SK-N-SH (cell line): Measurements from ENCODE around the gene RARB. TPM values are rescaled to one million over a fixed set of nuclear protein-coding genes. Genes with fewer than 3 reads are reported as not detected.

ENCODE experiments used
- CTCF ChIA-PET: fragments of 300-600, 350-600 bp; formaldehyde crosslinking; extraction: SDS; loops from one replicate; lab custom pipeline; 2021; lab: Yijun Ruan, JAX
- POLR2A ChIA-PET: fragments of 350-600 bp; sonication (Branson Sonifier 250); formaldehyde crosslinking; extraction: SDS; loops from one replicate; lab custom pipeline; 2020; ENCODE audit warnings: antibody characterized with exemption, inconsistent platforms; lab: Yijun Ruan, JAX
- DNase-seq: peaks from one replicate; pipeline ENCODE4 v3.0.0; 2012
- H2AFZ ChIP-seq: fragments of 200-600 bp; sonication (generic); 2 replicates; pipeline ENCODE4 v1.8.1; 2016; ENCODE audit warnings: antibody characterized with exemption, mild to moderate bottlenecking, low read depth
- H3F3A ChIP-seq: fragments of 200-600 bp; sonication (generic); replicated peaks from 2 replicates; pipeline ENCODE3; 2016; ENCODE audit warnings: antibody characterized with exemption, mild to moderate bottlenecking; ENCODE audit not compliant: insufficient read depth
- H3K27ac ChIP-seq, 2 experiments: fragments of 200-500 bp in 1 of 2; fragments of 200-600 bp in 1 of 2; sonication (Bioruptor generic) in 1 of 2; sonication (generic), shearing (Covaris generic) in 1 of 2; 2 replicates each; pipeline versions ENCODE4 v1.5.1 to v1.6.1; 2014 to 2016; ENCODE audit warnings: low read depth in 2 of 2, inconsistent platforms in 1 of 2, low read length in 1 of 2, mild to moderate bottlenecking in 1 of 2, mixed read lengths in 1 of 2
- H3K27me3 ChIP-seq: fragments of 200-600 bp; sonication (generic), shearing (Covaris generic); 2 replicates; pipeline ENCODE4 v1.6.1; 2016; ENCODE audit warnings: mixed run types; ENCODE audit not compliant: insufficient read depth
- H3K36me3 ChIP-seq, 2 experiments: fragments of 200-500 bp in 1 of 2; fragments of 200-600 bp in 1 of 2; sonication (Bioruptor generic) in 1 of 2; sonication (generic) in 1 of 2; replicated peaks in 1 of 2; 2 replicates each; pipeline versions ENCODE3 to v1.5.1; 2014 to 2016; ENCODE audit warnings: low read length in 1 of 2, mild to moderate bottlenecking in 1 of 2; ENCODE audit not compliant: insufficient read depth in 2 of 2, control insufficient read depth in 1 of 2
- H3K4me1 ChIP-seq, 2 experiments: fragments of 200-500 bp in 1 of 2; fragments of 200-600 bp in 1 of 2; sonication (Bioruptor generic) in 1 of 2; sonication (generic), shearing (Covaris generic) in 1 of 2; 2 replicates each; pipeline versions ENCODE4 v1.5.1 to v1.6.1; 2014 to 2016; ENCODE audit warnings: low read depth in 1 of 2, low read length in 1 of 2, mixed run types in 1 of 2; ENCODE audit not compliant: insufficient read depth in 2 of 2, control insufficient read depth in 1 of 2
- H3K4me2 ChIP-seq: fragments of 200-600 bp; sonication (generic), shearing (Covaris generic); 2 replicates; pipeline ENCODE4 v1.6.1; 2017; ENCODE audit warnings: mixed run types
- H3K4me3 ChIP-seq, 2 experiments: fragments of 200-500 bp in 1 of 2; fragments of 200-600 bp in 1 of 2; sonication (Bioruptor generic) in 1 of 2; sonication (generic), shearing (Covaris generic) in 1 of 2; 2 replicates each; pipeline versions ENCODE4 v1.5.1 to v1.8.1; 2014 to 2016; ENCODE audit warnings: low read depth in 2 of 2, inconsistent platforms in 1 of 2, low read length in 1 of 2, mild to moderate bottlenecking in 1 of 2, mixed read lengths in 1 of 2, moderate library complexity in 1 of 2
- H3K79me2 ChIP-seq: fragments of 200-600 bp; sonication (generic); 2 replicates; pipeline ENCODE4 v1.8.1; 2017; ENCODE audit warnings: mild to moderate bottlenecking; ENCODE audit not compliant: insufficient read depth
- H3K9ac ChIP-seq: fragments of 200-600 bp; sonication (generic); 2 replicates; pipeline ENCODE4 v1.6.1; 2017; ENCODE audit warnings: mixed run types
- H3K9me2 ChIP-seq: fragments of 200-600 bp; sonication (generic); 2 replicates; pipeline ENCODE4 v1.6.1; 2017; ENCODE audit warnings: mixed run types
- H3K9me3 ChIP-seq: fragments of 200-600 bp; sonication (generic); 2 replicates; pipeline ENCODE4 v1.6.1; 2017; ENCODE audit warnings: mixed run types, mild to moderate bottlenecking, moderate library complexity
- H4K20me1 ChIP-seq: fragments of 200-600 bp; sonication (generic); 2 replicates; pipeline ENCODE4 v1.6.1; 2017; ENCODE audit warnings: mild to moderate bottlenecking, mixed run types; ENCODE audit not compliant: insufficient read depth
- CHD2 ChIP-seq: fragments of 150-350 bp; IDR thresholded peaks from 2 replicates; pipeline ENCODE4 v1.6.1; 2018; ENCODE audit warnings: low read length; ENCODE audit not compliant: partially characterized antibody
- CTCF ChIP-seq: fragments of 200-600 bp; sonication (generic); IDR thresholded peaks from 2 replicates; pipeline ENCODE4 v1.6.1; 2017; ENCODE audit warnings: antibody characterized with exemption, mild to moderate bottlenecking, moderate library complexity
- ELF1 ChIP-seq: IDR thresholded peaks from 2 replicates; pipeline ENCODE4 v1.4.0; 2012
- FOSL2 ChIP-seq: IDR thresholded peaks from 2 replicates; pipeline ENCODE4 v1.4.0; 2012; ENCODE audit warnings: low read depth, mild to moderate bottlenecking, moderate library complexity, borderline replicate concordance
- FOXM1 ChIP-seq: IDR thresholded peaks from 2 replicates; pipeline ENCODE4 v1.4.0; 2012; ENCODE audit warnings: low read depth, mild to moderate bottlenecking
- GATA2 ChIP-seq: sonication (generic); formaldehyde crosslinking; IDR thresholded peaks from 2 replicates; pipeline ENCODE4 v1.5.0; 2020; ENCODE audit warnings: mild to moderate bottlenecking, missing genetic modification reagents
- IRF3 ChIP-seq: fragments of 150-350 bp; IDR thresholded peaks from 2 replicates; pipeline ENCODE4 v1.6.1; 2016; ENCODE audit warnings: mild to moderate bottlenecking, low read depth, low read length
- JUND ChIP-seq: IDR thresholded peaks from 2 replicates; pipeline ENCODE4 v1.4.0; 2012
- MEF2A ChIP-seq: IDR thresholded peaks from 2 replicates; pipeline ENCODE4 v1.4.0; 2012; ENCODE audit warnings: low read depth, borderline replicate concordance
- PBX3 ChIP-seq: IDR thresholded peaks from 2 replicates; pipeline ENCODE4; 2012
- RAD21 ChIP-seq: IDR thresholded peaks from 2 replicates; pipeline ENCODE4 v1.6.1; 2012; ENCODE audit warnings: mild to moderate bottlenecking, low read length
- RFX5 ChIP-seq: IDR thresholded peaks from 2 replicates; pipeline ENCODE4 v1.6.1; 2012; ENCODE audit warnings: mild to moderate bottlenecking, improper control_type of control experiment, low read length
- RXRA ChIP-seq: IDR thresholded peaks from 2 replicates; pipeline ENCODE4 v1.4.0; 2012; ENCODE audit warnings: low read depth, mild to moderate bottlenecking, borderline replicate concordance
- SIN3A ChIP-seq: IDR thresholded peaks from 2 replicates; pipeline ENCODE4 v1.6.1; 2012; ENCODE audit warnings: low read depth, mild to moderate bottlenecking, low read length, moderate library complexity, borderline replicate concordance
- SMC3 ChIP-seq: IDR thresholded peaks from 2 replicates; pipeline ENCODE4 v1.6.1; 2012; ENCODE audit warnings: low read depth, low read length, improper control_type of control experiment
- TCF12 ChIP-seq: IDR thresholded peaks from 2 replicates; pipeline ENCODE4 v1.4.0; 2012
- TEAD4 ChIP-seq: IDR thresholded peaks from 2 replicates; pipeline ENCODE4 v1.4.0; 2012; ENCODE audit warnings: mild to moderate bottlenecking, borderline replicate concordance; ENCODE audit not compliant: insufficient read depth
- USF1 ChIP-seq: IDR thresholded peaks from 2 replicates; pipeline ENCODE4 v1.4.0; 2012; ENCODE audit warnings: low read depth, borderline replicate concordance
- YY1 ChIP-seq: IDR thresholded peaks from 2 replicates; pipeline ENCODE4 v1.4.0; 2012; ENCODE audit warnings: low read depth, mild to moderate bottlenecking
- ZBTB33 ChIP-seq: IDR thresholded peaks from 2 replicates; pipeline ENCODE4 v1.4.0; 2012; ENCODE audit warnings: low read depth, borderline replicate concordance
- WGBS: methylation state at CpG from one replicate; pipeline ENCODE4 v1.1.6; 2017; ENCODE audit warnings: low lambda C conversion rate; 5-methylcytosine and 5-hydroxymethylcytosine counted together
- polyA plus RNA-seq, 3 experiments: library from polyadenylated mRNA; depleted of rRNA; stranded (reverse); fragments of >200 nt; gene quantifications; 2 replicates each; pipeline ENCODE4 v1.2.3, GENCODE V29; 2012

The RARB gene
- polyA plus RNA-seq, 1 of the 3 experiments (the other 2 are of a cell fraction), result 10.7 TPM

GRCh38 chr3:25603703-25604102 lies 175.6 kb downstream of the RARB start:
- H3F3A ChIP-seq, result peaks cover 15% of the 10 kb centered on the region
- H2AFZ ChIP-seq, result no peak overlapping the region
- H3K4me2 ChIP-seq, result 0 out of 2 replicates have a peak overlapping the region, but pooled peaks have one; percentile 13
- no peak overlapping the region for H3K9ac ChIP-seq
- H3K27me3 ChIP-seq, result no peaks in the 10 kb centered on the region
- H3K4me1 ChIP-seq, result peaks cover 5 to 7% of the 10 kb centered on the region in 2 experiments
- DNase-seq, result no peak
- H4K20me1 ChIP-seq, result 0 out of 2 replicates have a peak, but pooled peaks cover 7% of the 10 kb centered on the region
- TF ChIP-seq FOXM1, result no peak
- TF ChIP-seq SIN3A, result no peak
- no peak for TF ChIP-seq RXRA
- TF ChIP-seq IRF3, result no peak
- no peak for TF ChIP-seq SMC3
- TF ChIP-seq USF1, result no peak
- WGBS, result 100% methylated on average over 1 of the region's 1 CpG
- H3K4me3 ChIP-seq, result no peak overlapping the region
- POLR2A ChIA-PET, result no interaction called here
- H3K79me2 ChIP-seq, result peaks cover 8% of the 10 kb centered on the region; the same call in 1 of the 2 replicates
- H3K9me2 ChIP-seq, result no peaks in the 10 kb centered on the region
- H3K27ac ChIP-seq, result peak overlapping the region in 1 of 2 experiments; percentile 57; a peak in 3 of 4 replicates
- H3K9me3 ChIP-seq, result no peaks in the 10 kb centered on the region
- H3K36me3 ChIP-seq, result peaks cover 70 to 75% of the 10 kb centered on the region in 2 experiments
- CTCF ChIA-PET, result interaction anchor here (0.5 to 2.9 kb wide), 3 partner anchors 9 to 557 kb away, joined by 3 to 24 read pairs (median 6); no protein-coding TSS in a partner anchor

- Histone ChIP-seq H3K9me3 (no peaks in the 10 kb centered on the region), H3K27me3 (no peaks in the 10 kb centered on the region), H4K20me1 (0 out of 2 replicates have a peak, but pooled peaks cover 7% of the 10 kb centered on the region), H2AFZ (no peak overlapping the region), H3K36me3 (peaks cover 70 to 75% of the 10 kb centered on the region in 2 experiments), H3K4me2 (peak overlapping the region; percentile 13; the same call in 1 of the 2 replicates), H3F3A (peaks cover 15% of the 10 kb centered on the region), H3K79me2 (peaks cover 8% of the 10 kb centered on the region; the same call in 1 of the 2 replicates), H3K27ac (peak overlapping the region in 1 of 2 experiments; percentile 57), H3K9ac (no peak overlapping the region), H3K4me3 (no peak overlapping the region), H3K9me2 (no peaks in the 10 kb centered on the region), H3K4me1 (peaks cover 3 to 7% of the 10 kb centered on the region in 2 experiments)
- 43% methylated on average over 5 of the region's 5 CpGs for WGBS
- POLR2A ChIA-PET, result no interaction called here
- CTCF ChIA-PET, result interaction anchor here (2.1 to 2.9 kb wide), 2 partner anchors 10 to 44 kb away, joined by 6 to 24 read pairs; no protein-coding TSS in a partner anchor
- no peak for DNase-seq
- TF ChIP-seq TEAD4 (no peak), SIN3A (no peak), RFX5 (no peak), FOXM1 (no peak), JUND (peak; percentile 69), ELF1 (no peak), CTCF (no peak), CHD2 (no peak), MEF2A (no peak), TCF12 (peak; percentile 48; the same call in 1 of the 2 replicates), PBX3 (peak; percentile 26; the same call in 1 of the 2 replicates), GATA2 (CRISPR knock-in tag) (no peak), ZBTB33 (no peak), YY1 (no peak), RAD21 (no peak), FOSL2 (peak; percentile 77; the same call in 1 of the 2 replicates), SMC3 (no peak)
Observed at GRCh38 chr3:25604107-25604805, 176.2 kb downstream of the RARB start.
